ENCODE results near the gene FAM186B.
"Not testable (repeated sequence)": the region's sequence is repeated elsewhere in the genome, so short reads cannot be mapped to it uniquely, and the experiment has no call there.

Gene FAM186B, protein sequence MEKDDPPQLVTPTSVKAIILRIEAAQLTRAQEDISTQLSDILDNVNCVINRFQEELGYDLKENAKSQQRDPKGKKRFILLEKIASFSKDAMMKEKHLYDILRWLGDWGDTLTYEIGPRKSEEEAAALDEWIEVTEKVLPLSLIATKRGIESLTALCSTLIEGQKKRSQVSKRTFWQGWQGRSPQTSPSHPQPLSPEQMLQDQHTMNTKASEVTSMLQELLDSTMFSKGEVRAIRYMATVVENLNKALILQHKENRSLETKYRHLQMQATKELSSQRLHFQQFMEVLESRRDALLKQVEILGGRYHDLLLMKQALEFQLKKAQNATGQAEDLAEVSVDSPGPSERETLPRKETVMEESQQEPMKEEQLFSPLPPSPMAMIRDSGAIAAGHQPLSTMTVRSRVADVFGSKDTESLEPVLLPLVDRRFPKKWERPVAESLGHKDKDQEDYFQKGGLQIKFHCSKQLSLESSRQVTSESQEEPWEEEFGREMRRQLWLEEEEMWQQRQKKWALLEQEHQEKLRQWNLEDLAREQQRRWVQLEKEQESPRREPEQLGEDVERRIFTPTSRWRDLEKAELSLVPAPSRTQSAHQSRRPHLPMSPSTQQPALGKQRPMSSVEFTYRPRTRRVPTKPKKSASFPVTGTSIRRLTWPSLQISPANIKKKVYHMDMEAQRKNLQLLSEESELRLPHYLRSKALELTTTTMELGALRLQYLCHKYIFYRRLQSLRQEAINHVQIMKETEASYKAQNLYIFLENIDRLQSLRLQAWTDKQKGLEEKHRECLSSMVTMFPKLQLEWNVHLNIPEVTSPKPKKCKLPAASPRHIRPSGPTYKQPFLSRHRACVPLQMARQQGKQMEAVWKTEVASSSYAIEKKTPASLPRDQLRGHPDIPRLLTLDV

DNA sequence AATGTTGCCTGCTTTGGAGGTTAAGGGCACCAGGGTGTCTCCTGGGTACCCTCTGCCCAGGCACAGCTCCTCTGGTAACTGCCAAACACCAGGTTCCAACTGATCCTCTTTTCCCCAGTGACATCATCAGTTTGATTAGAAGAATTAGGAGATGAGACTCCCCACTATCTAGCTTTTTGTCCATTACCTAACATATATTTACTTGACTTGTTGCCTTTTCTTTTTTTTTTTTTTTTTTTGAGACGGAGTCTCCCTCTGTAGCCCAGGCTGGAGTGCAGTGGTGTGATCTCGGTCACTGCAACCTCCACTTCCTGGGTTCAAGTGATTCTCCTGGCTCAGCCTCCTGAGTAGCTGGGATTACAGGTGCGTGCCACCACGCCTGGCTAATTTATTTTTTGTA, at the start of gene FAM186B:
TSS of gene FAM186B (minus strand) at position 101 of the 400 bp plus-strand sequence. CDS start 162 bp downstream, outside the sequence.
- FAIRE-seq; DNase-seq (ENCODE audit: insufficient read length, low spot score): not testable (repeated sequence)

GRCh38 chr12:49654715-49655114, 49.3 kb upstream of the FAM186B start:
- DNase-seq (ENCODE audit: insufficient read length, low spot score): no peak
- no peak for FAIRE-seq

GRCh38 chr12:49652921-49653520, 47.6 kb upstream of the FAM186B start:
- DNase-seq (ENCODE audit: insufficient read length, low spot score) (no peak), FAIRE-seq (no peak)

DNA sequence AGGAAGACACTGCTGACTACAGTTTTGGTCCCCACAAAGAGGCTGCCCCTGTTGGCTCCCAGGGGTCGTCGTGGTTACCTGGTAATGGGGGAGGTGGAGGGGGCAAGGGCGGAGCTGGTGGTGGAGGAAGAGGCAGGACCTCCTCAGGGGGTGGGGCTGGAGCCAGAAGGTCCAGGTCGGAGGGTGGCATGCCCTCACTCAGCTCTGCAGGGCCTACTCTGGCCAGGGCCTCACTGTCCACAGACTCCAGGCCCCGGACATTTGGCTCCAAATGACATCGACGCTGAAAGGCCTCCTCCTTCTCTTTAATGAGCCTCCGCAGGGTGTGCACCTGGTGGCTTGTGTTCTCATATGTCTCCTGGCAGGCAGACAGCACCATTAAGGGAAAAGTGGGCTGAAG, 46.4 kb upstream of the FAM186B start:
- DNase-seq (ENCODE audit: insufficient read length, low spot score): no peak
- peak; percentile 4 for FAIRE-seq

DNA sequence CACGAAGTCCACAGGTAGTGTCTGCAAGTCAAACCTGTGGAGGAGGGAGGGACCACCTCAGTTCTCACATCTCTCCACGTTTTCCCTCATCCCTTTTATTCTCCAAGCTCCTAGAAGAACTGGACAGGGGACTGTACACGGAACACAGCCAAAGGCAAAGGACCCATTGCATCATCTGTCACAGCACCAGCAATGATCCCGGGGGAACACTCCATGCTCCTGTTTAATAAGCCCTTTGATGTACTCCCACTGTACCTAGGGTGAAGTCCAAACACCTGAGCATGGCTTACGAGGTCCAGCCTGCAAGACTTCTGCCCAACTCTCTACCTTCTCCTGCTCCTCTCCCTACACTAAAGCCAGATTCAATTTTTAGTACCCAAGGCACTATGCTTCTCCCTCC, 44.5 kb upstream of the FAM186B start:
- no peak for FAIRE-seq
- DNase-seq (ENCODE audit: insufficient read length, low spot score): no peak

DNA sequence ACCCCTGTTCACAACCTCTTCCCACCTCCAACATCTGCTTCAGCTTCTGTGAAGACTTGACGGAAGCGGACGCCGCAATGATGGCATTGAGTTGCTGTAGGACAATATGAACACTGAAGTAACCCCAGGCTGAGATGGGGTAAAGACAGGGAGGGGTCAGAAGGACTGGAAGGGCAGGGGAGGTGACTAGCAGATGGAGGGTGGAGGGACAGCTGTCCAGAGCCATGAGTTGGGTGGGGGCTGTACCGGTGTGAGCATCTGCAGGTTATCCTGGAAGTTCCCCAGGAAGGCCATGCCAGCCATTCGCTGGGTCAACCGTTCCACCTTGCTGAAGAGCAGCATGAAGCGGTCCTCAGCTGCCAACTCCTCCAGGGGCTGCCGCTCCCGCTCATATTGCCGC, 44.0 kb upstream of the FAM186B start:
- FAIRE-seq (no peak), DNase-seq (ENCODE audit: insufficient read length, low spot score) (no peak)

DNA sequence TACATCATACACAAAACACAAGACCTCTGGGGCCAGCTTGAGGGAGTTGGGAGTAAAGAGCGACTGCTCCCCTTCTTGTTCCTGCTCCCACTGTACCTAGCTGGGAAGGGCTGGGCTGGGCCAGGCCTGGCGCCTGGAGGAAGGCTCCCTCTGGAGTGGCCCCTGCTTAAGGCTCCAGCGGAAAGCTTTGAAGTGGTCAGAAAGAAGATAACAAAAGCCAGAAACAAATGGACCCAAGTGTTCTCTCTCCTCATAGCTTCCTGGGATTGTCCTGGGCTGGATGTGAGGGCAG, 43.2 kb upstream of the FAM186B start:
- FAIRE-seq: no peak

DNA sequence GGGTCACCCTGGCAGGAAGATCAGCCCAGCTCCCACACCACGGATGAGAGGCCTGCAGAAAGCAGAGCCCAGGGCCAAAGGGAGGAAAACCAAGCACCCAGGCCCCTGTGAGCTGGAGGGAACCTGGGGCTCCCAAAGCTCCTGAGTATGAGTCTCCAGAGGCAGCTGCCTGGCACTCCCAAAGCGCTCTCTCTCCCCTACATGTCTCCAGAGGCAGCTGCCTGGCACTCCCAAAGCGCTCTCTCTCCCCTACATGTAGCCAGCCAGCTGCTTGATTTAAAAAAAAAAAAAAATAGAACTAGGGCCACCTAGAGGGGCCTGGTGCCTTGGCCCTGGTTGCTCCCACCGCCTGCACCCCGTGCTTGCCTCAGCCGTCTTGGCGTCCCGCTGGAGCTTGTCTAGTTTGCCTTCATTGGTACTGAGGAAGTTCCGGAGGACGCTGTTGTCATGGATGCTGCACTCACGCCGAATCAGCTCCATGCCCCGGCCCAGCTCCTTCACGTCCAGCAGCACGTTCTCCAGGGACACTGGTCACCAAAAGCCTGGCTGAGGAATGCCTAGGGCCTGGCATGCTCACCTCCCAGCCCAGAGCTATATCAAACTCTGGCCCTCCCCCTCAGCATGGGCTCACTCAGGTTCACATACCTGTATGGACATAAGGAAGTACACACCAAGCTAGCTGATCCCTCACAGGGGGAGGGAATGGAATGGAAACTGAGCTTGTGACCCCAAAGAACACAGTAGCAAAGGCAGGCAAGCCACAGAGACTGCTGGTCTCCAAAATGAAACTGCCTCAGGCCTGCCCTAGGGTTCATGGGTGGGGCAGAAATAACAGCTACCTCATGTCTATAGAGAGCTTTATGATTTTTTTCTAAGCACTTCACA, 42.6 kb upstream of the FAM186B start:
- DNase-seq (ENCODE audit: insufficient read length, low spot score) (no peak), FAIRE-seq (peak; percentile 40)

More for the DNA sequence above, 43.2 kb upstream of the FAM186B start:
- no peak for DNase-seq (ENCODE audit: insufficient read length, low spot score)

- FAIRE-seq: no peak
- no peak for DNase-seq (ENCODE audit: insufficient read length, low spot score)
Measured at GRCh38 chr12:49646871-49647654, 41.6 kb upstream of the FAM186B start.

DNA sequence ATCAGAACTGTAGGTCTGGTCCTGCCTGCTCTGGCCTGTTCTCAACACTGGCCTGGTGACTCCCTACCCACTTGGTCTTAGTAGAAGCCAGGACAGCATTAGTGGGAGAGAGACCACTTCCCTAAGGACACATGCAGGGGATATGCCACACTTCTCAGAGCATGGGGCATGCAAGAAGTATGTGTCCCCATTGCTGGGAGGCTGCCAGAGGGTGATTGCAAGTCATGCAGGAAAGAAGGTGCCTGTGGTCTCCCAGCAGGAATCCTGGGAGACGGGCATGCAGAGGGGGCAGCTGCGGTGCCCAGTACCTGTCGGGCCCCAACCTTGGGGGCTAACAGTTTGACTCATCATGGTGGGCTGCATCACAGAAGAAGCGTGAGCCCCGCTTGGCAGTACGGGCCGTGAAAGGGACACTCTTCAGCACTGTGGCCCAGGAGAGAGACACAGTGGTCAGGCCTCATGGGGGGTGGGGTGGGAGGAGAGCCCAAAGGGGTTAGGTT, 40.9 kb upstream of the FAM186B start:
- DNase-seq (ENCODE audit: insufficient read length, low spot score) (no peak), FAIRE-seq (no peak)

- FAIRE-seq: no peak
- DNase-seq (ENCODE audit: insufficient read length, low spot score): no peak
Measured at GRCh38 chr12:49645146-49646039, 40.0 kb upstream of the FAM186B start.

- FAIRE-seq: peak; percentile 68
- DNase-seq (ENCODE audit: insufficient read length, low spot score): peak; percentile 93
Measured at GRCh38 chr12:49644620-49644994, 39.2 kb upstream of the FAM186B start.

GRCh38 chr12:49643961-49644619, 38.7 kb upstream of the FAM186B start:
- FAIRE-seq: no peak
- no peak for DNase-seq (ENCODE audit: insufficient read length, low spot score)

- DNase-seq (ENCODE audit: insufficient read length, low spot score) (no peak), FAIRE-seq (no peak)
Measured at GRCh38 chr12:49643135-49643534, 37.7 kb upstream of the FAM186B start.

GRCh38 chr12:49642370-49642802, 36.9 kb upstream of the FAM186B start:
- FAIRE-seq: no peak

DNA sequence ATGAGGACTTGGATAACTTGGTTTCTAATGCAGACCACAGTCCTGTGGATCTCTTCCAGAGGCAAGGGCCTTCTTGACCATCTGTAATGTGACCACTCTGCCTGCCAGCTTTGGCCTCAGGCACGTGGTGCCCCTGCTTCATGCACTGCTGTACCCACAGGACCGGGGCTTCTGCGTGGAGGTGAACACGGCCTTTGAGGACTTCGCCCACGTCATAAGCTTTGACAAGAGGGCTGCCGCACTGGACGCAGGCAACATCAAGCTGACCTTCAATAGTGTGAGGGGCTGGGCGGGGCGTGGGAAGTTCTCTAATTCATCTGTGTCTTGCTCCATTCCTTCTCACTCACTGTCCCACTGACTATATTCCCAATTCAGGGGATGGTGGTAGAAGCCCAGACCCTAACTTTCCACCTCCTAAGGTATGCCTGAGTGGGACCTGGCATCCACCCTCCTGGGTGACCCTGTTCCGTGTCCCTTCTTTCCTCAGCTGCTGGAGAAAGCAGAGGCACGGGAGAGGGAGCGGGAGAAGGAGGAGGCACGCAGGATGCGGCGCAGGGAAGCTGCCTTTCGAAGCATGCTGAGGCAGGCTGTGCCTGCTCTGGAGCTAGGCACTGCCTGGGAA, 36.4 kb upstream of the FAM186B start:
- DNase-seq (ENCODE audit: insufficient read length, low spot score): no peak
- FAIRE-seq: no peak

More at GRCh38 chr12:49642370-49642802, 36.9 kb upstream of the FAM186B start:
- DNase-seq (ENCODE audit: insufficient read length, low spot score): no peak

DNA sequence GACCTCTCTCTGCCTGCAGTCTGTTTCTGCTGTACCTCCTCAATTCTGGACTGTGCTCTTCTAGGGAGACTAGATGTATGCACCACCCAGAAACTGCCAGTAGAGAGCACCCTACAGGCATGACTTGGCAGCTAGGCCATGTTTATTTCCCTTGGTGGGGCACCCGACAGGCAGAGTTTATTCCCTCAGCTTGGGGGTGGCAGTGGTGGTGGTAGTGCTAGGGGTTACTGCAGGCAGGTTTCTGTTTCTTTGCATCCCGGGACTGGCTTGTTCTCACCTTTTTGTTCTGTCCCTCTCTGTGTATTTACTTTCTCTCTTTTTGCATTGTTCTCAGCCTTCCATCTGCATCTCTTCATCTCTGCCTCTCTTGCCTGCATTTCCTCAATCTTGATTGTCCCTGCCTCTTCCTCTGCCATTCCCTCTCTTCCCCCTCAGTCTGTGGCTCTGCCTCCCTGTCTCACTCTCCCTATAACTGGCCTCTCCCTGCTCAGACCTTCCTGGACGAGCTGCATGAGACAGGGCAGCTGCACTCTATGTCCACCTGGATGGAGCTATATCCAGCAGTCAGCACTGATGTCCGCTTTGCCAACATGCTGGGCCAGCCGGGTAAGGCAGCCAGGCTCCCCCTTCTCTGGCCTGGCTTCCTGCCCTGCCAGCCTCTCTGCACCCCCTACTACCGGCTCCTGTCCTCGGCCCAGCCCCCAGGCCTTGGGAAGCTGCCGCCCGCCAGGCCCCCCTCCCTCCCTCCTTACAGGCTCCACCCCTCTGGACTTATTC, 31.7 kb upstream of the FAM186B start:
- DNase-seq (ENCODE audit: insufficient read length, low spot score): peak; percentile 76
- FAIRE-seq: peak; percentile 90
